K562 (cell line): ENCODE results near the gene SPTAN1. TPM values are rescaled to one million over a fixed set of nuclear protein-coding genes. Genes with fewer than 3 reads are reported as not detected.

ENCODE experiments used
- ATAC-seq: fragments of 200-7000 bp; cut with Tn5 transposase; 3 replicates; pipeline ENCODE4 v1.9.1; 2020; ENCODE audit warnings: moderate library complexity
- BruUV-seq: library from RNA; stranded (reverse); fragments of 400-500 nt; replicated peaks from 2 replicates; lab custom pipeline; 2021; lab: Mats Ljungman, UMichigan
- CTCF ChIA-PET: fragments of 300-600 bp; formaldehyde crosslinking; extraction: SDS; loops from one replicate; lab custom pipeline; 2021; ENCODE audit warnings: low intra/inter-chr PET ratio; lab: Yijun Ruan, JAX
- POLR2A ChIA-PET: fragments of 300-600, 350-650 bp; sonication (Branson Sonifier 250); formaldehyde crosslinking; extraction: SDS; loops from one replicate; lab custom pipeline; 2021; ENCODE audit warnings: antibody characterized with exemption, inconsistent platforms; lab: Yijun Ruan, JAX
- DNase-seq, 4 experiments: peaks; one replicate each; pipeline versions ENCODE4 v3.0.0 to v3.0.0-alpha.2; 2011 to 2018; ENCODE audit warnings: low spot score in 3 of 4, mixed read lengths in 3 of 4; ENCODE audit errors: extremely low read depth in 1 of 4
- FAIRE-seq: peaks from 2 replicates; lab custom pipeline; 2011; peaks lifted over from hg19 to GRCh38; lab: Jason Lieb, UNC
- H2AFZ ChIP-seq: 2 replicates; pipeline ENCODE4 v1.6.0; 2011; ENCODE audit warnings: low read depth, low read length, control low read depth, inconsistent platforms
- H3K27ac ChIP-seq: fragments of 200-600 bp; 3 replicates; pipeline ENCODE4 v1.8.0; 2011; ENCODE audit warnings: low read depth, mild to moderate bottlenecking, control low read depth, inconsistent platforms, low read length, moderate library complexity, mixed read lengths; ENCODE audit errors: extremely low read depth
- H3K27me3 ChIP-seq, 2 experiments: fragments of 300-600 bp in 1 of 2; 2 replicates in 1 of 2; 3 replicates in 1 of 2; pipeline versions ENCODE4 v1.6.0 to v1.8.0; 2011; ENCODE audit warnings: inconsistent platforms in 2 of 2, low read length in 2 of 2, mild to moderate bottlenecking in 1 of 2, mixed read lengths in 1 of 2, moderate library complexity in 1 of 2; ENCODE audit not compliant: control insufficient read depth in 2 of 2, insufficient read depth in 2 of 2
- H3K36me3 ChIP-seq: fragments of 300-600 bp; 3 replicates; pipeline ENCODE4 v1.8.0; 2011; ENCODE audit warnings: mild to moderate bottlenecking, low read length, inconsistent platforms; ENCODE audit not compliant: control insufficient read depth, insufficient read depth
- H3K4me1 ChIP-seq, 2 experiments: fragments of 200-600 bp in 1 of 2; replicated peaks in 1 of 2; 2 replicates in 1 of 2; 3 replicates in 1 of 2; pipeline versions ENCODE4 v1.5.1 to v1.8.0; 2011; ENCODE audit warnings: inconsistent platforms in 2 of 2, low read length in 2 of 2, mild to moderate bottlenecking in 1 of 2, mixed read lengths in 1 of 2, moderate library complexity in 1 of 2; ENCODE audit not compliant: control insufficient read depth in 2 of 2, insufficient read depth in 2 of 2
- H3K4me2 ChIP-seq: 2 replicates; pipeline ENCODE4 v1.6.1; 2011; ENCODE audit warnings: low read length, control low read depth, inconsistent platforms, mixed read lengths; ENCODE audit not compliant: insufficient read depth
- H3K4me3 ChIP-seq: fragments of 200-600 bp; sonication (generic), shearing (Covaris generic); 2 replicates; pipeline ENCODE4 v1.5.1; 2016; ENCODE audit warnings: control low read depth, inconsistent platforms
- H3K79me2 ChIP-seq: fragments of 200-600 bp; 3 replicates; pipeline ENCODE4 v1.8.0; 2011; ENCODE audit warnings: low read length, inconsistent platforms; ENCODE audit not compliant: control insufficient read depth, insufficient read depth
- H3K9ac ChIP-seq, 2 experiments: 2 replicates each; pipeline versions ENCODE4 v1.6.0 to v1.6.1; 2011; ENCODE audit warnings: low read depth in 2 of 2, low read length in 2 of 2, control low read depth in 1 of 2, inconsistent platforms in 1 of 2, mild to moderate bottlenecking in 1 of 2, mixed read lengths in 1 of 2; ENCODE audit not compliant: insufficient read depth in 1 of 2
- H3K9me1 ChIP-seq: one replicate; pipeline ENCODE4 v1.6.0; 2011; ENCODE audit warnings: inconsistent platforms, mild to moderate bottlenecking, low read length, moderate library complexity; ENCODE audit not compliant: control insufficient read depth, insufficient read depth
- H3K9me3 ChIP-seq: replicated peaks from 2 replicates; pipeline ENCODE4 v1.5.1; 2011; ENCODE audit warnings: low read depth, low read length, inconsistent platforms; ENCODE audit not compliant: control insufficient read depth, insufficient read depth
- H4K20me1 ChIP-seq: replicated peaks from 2 replicates; pipeline ENCODE4 v1.6.1; 2011; ENCODE audit warnings: low read length, inconsistent platforms, mixed read lengths; ENCODE audit not compliant: control insufficient read depth, insufficient read depth
- BCOR ChIP-seq: fragments of 450-650 bp; IDR thresholded peaks from 2 replicates; pipeline ENCODE4 v1.6.1; 2016
- BRD4 ChIP-seq: fragments of 200-600 bp; sonication (generic); IDR thresholded peaks from 2 replicates; pipeline ENCODE4 v1.6.1; 2017; ENCODE audit warnings: inconsistent platforms
- EWSR1 ChIP-seq: fragments of 450-650 bp; IDR thresholded peaks from 2 replicates; pipeline ENCODE4 v1.6.1; 2018; ENCODE audit warnings: borderline replicate concordance, mild to moderate bottlenecking, low read depth, moderate library complexity; ENCODE audit not compliant: partially characterized antibody
- FOXJ3 ChIP-seq: sonication (generic); formaldehyde crosslinking; IDR thresholded peaks from 2 replicates; pipeline ENCODE4 v1.4.0; 2020; ENCODE audit warnings: mild to moderate bottlenecking, missing genetic modification reagents
- FOXP1 ChIP-seq: sonication (generic); formaldehyde crosslinking; IDR thresholded peaks from 2 replicates; pipeline ENCODE4 v1.8.0; 2022; ENCODE audit warnings: mild to moderate bottlenecking, missing genetic modification reagents
- MIER1 ChIP-seq: fragments of 450-650 bp; IDR thresholded peaks from 2 replicates; pipeline ENCODE4 v1.6.1; 2016; ENCODE audit warnings: antibody characterized with exemption, mild to moderate bottlenecking, low read depth
- MXI1 ChIP-seq: IDR thresholded peaks from 2 replicates; pipeline ENCODE4 v1.6.1; 2011; ENCODE audit warnings: low read depth, mild to moderate bottlenecking, improper control_type of control experiment, low read length
- POLR2AphosphoS5 ChIP-seq: IDR thresholded peaks from 2 replicates; pipeline ENCODE4 v1.6.1; 2011; ENCODE audit warnings: mild to moderate bottlenecking, low read depth, low read length, moderate library complexity; ENCODE audit not compliant: control insufficient read depth, insufficient read depth
- RBM25 ChIP-seq: fragments of 200-400 bp; formaldehyde crosslinking; IDR thresholded peaks from 2 replicates; pipeline ENCODE4 v1.6.1; 2018; ENCODE audit warnings: low read length, low read depth, moderate library complexity; ENCODE audit not compliant: severe bottlenecking
- SAFB2 ChIP-seq: fragments of 200-400 bp; formaldehyde crosslinking; IDR thresholded peaks from 2 replicates; pipeline ENCODE4 v1.6.1; 2018; ENCODE audit warnings: borderline replicate concordance, low read length, low read depth, moderate library complexity; ENCODE audit not compliant: severe bottlenecking
- SMARCA5 ChIP-seq: fragments of 450-650 bp; IDR thresholded peaks from 2 replicates; pipeline ENCODE4 v1.6.1; 2016
- SNRNP70 ChIP-seq: fragments of 200-400 bp; formaldehyde crosslinking; optimal IDR thresholded peaks from 2 replicates; pipeline ENCODE3; 2017; ENCODE audit warnings: low read depth, low read length
- STAT5A ChIP-seq: IDR thresholded peaks from 2 replicates; pipeline ENCODE4 v1.6.1; 2012; ENCODE audit warnings: low read length, inconsistent platforms, borderline replicate concordance
- UBTF ChIP-seq, 2 experiments: IDR thresholded peaks; 2 replicates each; pipeline ENCODE4 v1.6.1; 2012; ENCODE audit warnings: improper control_type of control experiment in 2 of 2, low read depth in 2 of 2, low read length in 2 of 2, borderline replicate concordance in 1 of 2
- ZNF121 ChIP-seq: sonication (generic); formaldehyde crosslinking; conservative IDR thresholded peaks from 2 replicates; pipeline ENCODE4 v1.8.0; 2022; ENCODE audit warnings: missing genetic modification reagents
- ZNF232 ChIP-seq: sonication (generic); formaldehyde crosslinking; IDR thresholded peaks from 2 replicates; pipeline ENCODE4 v1.8.0; 2022; ENCODE audit warnings: mild to moderate bottlenecking, missing genetic modification reagents
- ZNF695 ChIP-seq: fragments of 450-650 bp; formaldehyde crosslinking; IDR thresholded peaks from 2 replicates; pipeline ENCODE4 v1.4.0; 2020; ENCODE audit warnings: mild to moderate bottlenecking, moderate library complexity
- WGBS: fragments of 100-300 bp; shearing (Covaris generic); methylation state at CpG from one replicate; pipeline ENCODE4 v1.1.6; 2016; ENCODE audit warnings: low coverage, mixed read lengths; ENCODE audit not compliant: insufficient coverage; ENCODE audit errors: missing lambda C conversion rate; 5-methylcytosine and 5-hydroxymethylcytosine counted together
- in situ Hi-C: fragments of 300-500 bp; cut with MboI; formaldehyde crosslinking; loops from 4 replicates; pipeline ENCODE4 v1.15.0; 2018; ENCODE audit warnings: inconsistent platforms, mixed read lengths
- intact Hi-C: fragments of 100-400 bp; cut with micrococcal nuclease; formaldehyde crosslinking; loops from 2 replicates; pipeline ENCODE4 v1.14.2; 2022
- polyA plus RNA-seq, 8 experiments: library from polyadenylated mRNA; depleted of rRNA in 4 of 8; stranded (reverse) in 5 of 8; unstranded in 3 of 8; fragments of >200 nt; fragmentation: Nextera tagmentation in 2 of 8; fragmentation: Illumina TruSeq in 1 of 8; extraction: Ambion mirVana in 2 of 8; extraction: Trizol in 1 of 8; gene quantifications; 2 replicates each; pipeline versions ENCODE4 v1.2.1 to v1.2.3, GENCODE V29; 2011 to 2014; ENCODE audit warnings: inconsistent platforms in 1 of 8, missing spikeins in 1 of 8
- total RNA-seq, 7 experiments: library from RNA; depleted of rRNA in 6 of 7; stranded (reverse); fragments of >200 nt in 6 of 7; fragmentation: Illumina TruSeq in 2 of 7; extraction: Trizol in 2 of 7; gene quantifications; 2 replicates each; pipeline versions ENCODE4 v1.2.1 to v1.2.3, GENCODE V29; 2011 to 2021; ENCODE audit warnings: low replicate concordance in 1 of 7
- TF ChIP-seq, protein P1 (sequence below): fragments of 450-650 bp; formaldehyde crosslinking; IDR thresholded peaks from 2 replicates; pipeline ENCODE4 v1.4.0; 2020; ENCODE audit warnings: mild to moderate bottlenecking, moderate library complexity

The SPTAN1 gene
- total and polyA plus RNA-seq, 9 of the 15 experiments (the other 6 are each of a cell fraction or from before 2014, with no cell fraction given), result 1.5 to 13.5 (median 6.8) TPM

- Histone ChIP-seq H3K9me3 (no peaks in the 10 kb centered on the region), H3K79me2 (peaks cover 30% of the 10 kb centered on the region), H3K4me2 (no peak overlapping the region), H3K9me1 (no peaks in the 10 kb centered on the region), H3K4me3 (no peak overlapping the region), H3K27ac (no peak overlapping the region), H4K20me1 (no peaks in the 10 kb centered on the region), H3K9ac (no peak overlapping the region), H2AFZ (peak overlapping the region; percentile 99), H3K27me3 (no peaks in the 10 kb centered on the region; a peak in 1 of 5 replicates), H3K36me3 (peaks cover 13% of the 10 kb centered on the region; the same call in 2 of the 3 replicates), H3K4me1 (peaks cover 5 to 28% of the 10 kb centered on the region in 2 experiments; a peak in 4 of 5 replicates)
- intact Hi-C loops, result no loop called here
- no TSS peak for BruUV-seq
- POLR2A ChIA-PET, result interaction anchor here (0.6 to 1.9 kb wide), 7 partner anchors 9 to 1302 kb away, joined by 3 to 8 read pairs (median 3); no protein-coding TSS in a partner anchor
- DNase-seq (no peak), FAIRE-seq (no peak), ATAC-seq (no peak)
- WGBS, result 76% methylated on average over 3 of the region's 3 CpGs
- CTCF ChIA-PET, result no interaction called here
- in situ Hi-C loops, result no loop called here
- TF ChIP-seq UBTF (IDR thresholded peaks at IDR 0.05; ENCODE audit: borderline replicate concordance in 1 of 2, low read depth in 2 of 2, low read length in 2 of 2) (no peak), ZNF695 (CRISPR knock-in tag) (no peak), MXI1 (no peak), BCOR (peak; percentile 62), POLR2AphosphoS5 (no peak), EWSR1 (no peak), ZNF121 (CRISPR knock-in tag) (peak; percentile 96), FOXJ3 (CRISPR knock-in tag) (no peak), SMARCA5 (no peak), BRD4 (no peak), SNRNP70 (no peak), MIER1 (no peak), RBM25 (peak; percentile 25), ZNF232 (CRISPR knock-in tag) (no peak), STAT5A (no peak), FOXP1 (CRISPR knock-in tag) (no peak), SAFB2 (no peak)
- TF ChIP-seq, protein P1, sequence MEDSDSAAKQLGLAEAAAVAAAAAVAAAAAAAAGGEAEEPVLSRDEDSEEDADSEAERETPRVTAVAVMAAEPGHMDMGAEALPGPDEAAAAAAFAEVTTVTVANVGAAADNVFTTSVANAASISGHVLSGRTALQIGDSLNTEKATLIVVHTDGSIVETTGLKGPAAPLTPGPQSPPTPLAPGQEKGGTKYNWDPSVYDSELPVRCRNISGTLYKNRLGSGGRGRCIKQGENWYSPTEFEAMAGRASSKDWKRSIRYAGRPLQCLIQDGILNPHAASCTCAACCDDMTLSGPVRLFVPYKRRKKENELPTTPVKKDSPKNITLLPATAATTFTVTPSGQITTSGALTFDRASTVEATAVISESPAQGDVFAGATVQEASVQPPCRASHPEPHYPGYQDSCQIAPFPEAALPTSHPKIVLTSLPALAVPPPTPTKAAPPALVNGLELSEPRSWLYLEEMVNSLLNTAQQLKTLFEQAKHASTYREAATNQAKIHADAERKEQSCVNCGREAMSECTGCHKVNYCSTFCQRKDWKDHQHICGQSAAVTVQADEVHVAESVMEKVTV, result no peak
Observed at GRCh38 chr9:128657796-128658195, 105.4 kb downstream of the SPTAN1 start.
